Ascending aorta (tissue), 2 donors: ENCODE measurements around the gene RASA3. TPM values are rescaled to one million over a fixed set of nuclear protein-coding genes. Genes with fewer than 3 reads are reported as not detected.

Experiments used
- DNase-seq, 2 donors: peaks; one replicate each; pipeline ENCODE4 v3.0.0-alpha.2; 2019; ENCODE audit warnings: low spot score in 2 of 2
- H3K27ac ChIP-seq, 2 donors: fragments of 200-600 bp; sonication (generic); one replicate each; pipeline ENCODE4 v1.5.1; 2016 to 2017; ENCODE audit warnings: mild to moderate bottlenecking in 1 of 2
- H3K27me3 ChIP-seq: fragments of 200-600 bp; sonication (generic); one replicate; pipeline ENCODE4 v1.5.1; 2017
- H3K36me3 ChIP-seq, 2 donors: fragments of 200-600 bp; sonication (generic); one replicate each; pipeline ENCODE4 v1.5.1; 2016
- H3K4me1 ChIP-seq, 2 donors: fragments of 200-600 bp; sonication (generic); one replicate each; pipeline ENCODE4 v1.5.1; 2016 to 2017; ENCODE audit warnings: mild to moderate bottlenecking in 1 of 2
- H3K4me3 ChIP-seq, 2 donors: fragments of 200-600 bp; sonication (generic); one replicate each; pipeline ENCODE4 v1.5.1; 2016 to 2017; ENCODE audit warnings: mild to moderate bottlenecking in 1 of 2
- H3K9me3 ChIP-seq, 2 donors: fragments of 200-600 bp; sonication (generic); one replicate each; pipeline ENCODE4 v1.5.1; 2016
- CTCF ChIP-seq, 3 experiments: fragments of 200-600 bp in 2 of 3; fragments of 450-650 bp in 1 of 3; sonication (generic) in 2 of 3; IDR thresholded peaks; one replicate each; pipeline ENCODE4 v1.5.1; 2016 to 2019; ENCODE audit warnings: antibody characterized with exemption in 3 of 3, mild to moderate bottlenecking in 1 of 3, moderate library complexity in 1 of 3
- intact Hi-C: fragments of 100-400 bp; cut with DNase I; formaldehyde crosslinking; loops from one replicate; pipeline ENCODE4 v1.15.1; 2023
- total RNA-seq: library from RNA; depleted of rRNA; stranded (reverse); fragments of >200 nt; gene quantifications from one replicate; pipeline ENCODE4 v1.1.0, GENCODE V29; 2016

RASA3 gene
- total RNA-seq, 1 donor from 2014 or later = 30.7 TPM

DNA sequence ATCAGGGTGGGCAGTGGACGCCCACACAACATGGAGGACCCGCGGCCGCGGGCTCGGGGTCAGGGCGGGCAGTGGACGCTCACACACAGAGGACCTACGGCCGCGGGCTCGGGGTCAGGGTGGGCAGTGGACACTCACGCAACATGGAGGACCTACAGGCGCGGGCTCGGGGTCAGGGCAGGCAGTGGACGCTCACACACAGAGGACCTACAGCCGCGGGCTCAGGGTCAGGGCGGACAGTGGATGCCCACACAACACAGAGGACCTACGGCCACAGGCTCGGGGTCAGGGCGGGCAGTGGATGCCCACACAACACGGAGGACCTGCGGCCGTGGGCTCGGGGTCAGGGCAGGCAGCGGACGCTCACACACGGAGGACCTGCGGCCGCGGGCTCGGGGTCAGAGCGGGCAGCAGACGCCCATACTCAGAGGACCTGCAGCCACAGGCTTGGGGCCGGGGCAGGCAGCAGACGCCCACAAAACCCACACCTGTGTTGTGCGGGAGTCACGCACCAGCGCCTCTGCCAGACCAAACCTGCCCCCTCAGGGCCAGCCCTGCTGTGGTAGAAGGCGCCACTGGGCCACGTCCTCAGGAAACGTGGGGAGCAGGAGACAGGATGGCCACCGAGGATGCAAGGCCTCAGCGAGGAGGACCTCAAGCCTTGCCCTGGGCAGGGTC lies 131.0 kb downstream of the RASA3 start:
- intact Hi-C loops = no loop called here
- no peak for TF ChIP-seq CTCF (IDR thresholded peaks at IDR 0.05)
- H3K36me3 ChIP-seq = peaks cover 13 to 39% of the 10 kb centered on the region in 2 donors
- H3K4me3 ChIP-seq = no peak overlapping the region
- no peaks in the 10 kb centered on the region for H3K27me3 ChIP-seq
- H3K27ac ChIP-seq = no peak overlapping the region
- DNase-seq = no peak
- no peaks in the 10 kb centered on the region for H3K9me3 ChIP-seq
- peaks cover 6 to 8% of the 10 kb centered on the region in 2 donors for H3K4me1 ChIP-seq

DNA sequence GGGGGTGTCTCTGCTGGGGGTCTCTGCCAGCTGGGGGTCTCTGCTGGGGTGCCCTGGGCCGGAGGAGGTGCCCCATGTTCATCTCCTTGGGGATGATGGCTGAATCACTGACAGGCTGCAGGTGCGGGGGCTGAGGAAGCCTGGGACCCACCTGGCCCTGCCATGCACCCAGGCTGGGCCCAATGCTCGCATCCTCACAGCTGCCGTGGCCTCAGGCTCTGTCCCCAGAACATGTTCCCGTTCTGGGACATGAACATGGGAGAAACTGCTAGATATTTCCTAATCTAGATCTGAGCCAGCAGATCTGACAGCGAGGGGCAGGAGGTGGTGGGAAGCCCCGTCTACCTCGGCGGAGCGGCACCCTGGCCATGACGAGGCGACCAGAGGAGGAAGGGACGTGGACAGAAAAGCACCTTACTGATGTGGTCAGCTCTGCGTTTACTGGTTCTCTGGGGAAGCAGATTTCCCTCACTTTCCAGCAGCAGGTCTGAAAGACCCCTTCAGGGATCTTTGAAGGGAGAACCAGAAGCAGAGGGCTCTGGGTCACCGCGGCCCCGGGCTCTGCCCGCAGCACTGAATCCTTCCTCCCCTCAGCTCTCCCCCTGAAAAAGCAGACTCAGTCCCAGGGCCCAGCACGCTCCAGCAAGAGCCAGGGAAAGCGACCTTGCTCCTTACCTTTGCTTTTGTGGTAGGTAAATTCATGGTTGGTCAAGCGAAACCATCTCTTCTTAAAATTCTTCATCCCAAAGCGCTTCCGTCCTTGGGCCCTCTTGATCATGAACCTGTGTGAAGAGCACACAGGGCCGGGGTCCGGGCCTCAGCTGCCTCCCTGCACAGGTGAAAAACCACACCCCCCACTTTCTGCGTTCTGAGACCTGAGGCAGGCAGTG lies 132.0 kb downstream of the RASA3 start:
- Histone ChIP-seq H3K27ac (no peak overlapping the region), H3K36me3 (peaks cover 20 to 44% of the 10 kb centered on the region in 2 donors), H3K27me3 (no peaks in the 10 kb centered on the region), H3K4me1 (peaks cover 6 to 8% of the 10 kb centered on the region in 2 donors), H3K4me3 (no peak overlapping the region), H3K9me3 (no peaks in the 10 kb centered on the region)
- DNase-seq = no peak
- TF ChIP-seq CTCF (IDR thresholded peaks at IDR 0.05) = no peak
- intact Hi-C loops = no loop called here

GRCh38 chr13:113999618-113999910 lies 132.9 kb downstream of the RASA3 start:
- no peak overlapping the region for H3K4me3 ChIP-seq
- peak overlapping the region; percentile 45 to 49 for H3K27ac ChIP-seq
- H3K27me3 ChIP-seq = no peaks in the 10 kb centered on the region
- peaks cover 6 to 8% of the 10 kb centered on the region in 2 donors for H3K4me1 ChIP-seq
- no peak for TF ChIP-seq CTCF (IDR thresholded peaks at IDR 0.05)
- H3K9me3 ChIP-seq = no peaks in the 10 kb centered on the region
- intact Hi-C loops = no loop called here
- peaks cover 26 to 52% of the 10 kb centered on the region in 2 donors for H3K36me3 ChIP-seq
- DNase-seq = no peak

- intact Hi-C loops = no loop called here
- Histone ChIP-seq H3K36me3 (peaks cover 32 to 54% of the 10 kb centered on the region in 2 donors), H3K4me3 (no peak overlapping the region), H3K9me3 (no peaks in the 10 kb centered on the region), H3K4me1 (peaks cover 6 to 8% of the 10 kb centered on the region in 2 donors), H3K27me3 (no peaks in the 10 kb centered on the region), H3K27ac (peak overlapping the region; percentile 49 to 58)
- TF ChIP-seq CTCF (IDR thresholded peaks at IDR 0.05) = no peak
- no peak for DNase-seq
Observed at GRCh38 chr13:113998781-113999617, 133.4 kb downstream of the RASA3 start.

- DNase-seq = peak in 1 of 2 donors; percentile 83
- Histone ChIP-seq H3K4me1 (peaks cover 6 to 8% of the 10 kb centered on the region in 2 donors), H3K27me3 (no peaks in the 10 kb centered on the region), H3K36me3 (peaks cover 35 to 53% of the 10 kb centered on the region in 2 donors), H3K27ac (peak overlapping the region; percentile 49 to 58), H3K9me3 (no peaks in the 10 kb centered on the region), H3K4me3 (no peak overlapping the region)
- intact Hi-C loops = no loop called here
- TF ChIP-seq CTCF (IDR thresholded peaks at IDR 0.05) = no peak
Observed at GRCh38 chr13:113997845-113998751, 134.3 kb downstream of the RASA3 start.
